ENCODE measurements around the gene MYRIP. TPM values are rescaled to one million over a fixed set of nuclear protein-coding genes. Genes with fewer than 3 reads are reported as not detected.

Gene MYRIP
- total and polyA plus RNA-seq, 10 donors = 1.5 to 35.2 (median 16.2) TPM

- WGBS, 5 donors = 90 to 98% (median 93%) methylated on average over 1 of the region's 1 CpG
- no peak for TF ChIP-seq CTCF (IDR thresholded peaks at IDR 0.05 in 8 of 11, conservative IDR thresholded peaks at IDR 0.05 in 3 of 11)
- no peak for TF ChIP-seq POLR2AphosphoS5 (IDR thresholded peaks at IDR 0.05)
- no peak for TF ChIP-seq POLR2A (IDR thresholded peaks at IDR 0.05)
- no peaks in the 10 kb centered on the region for H3K4me1 ChIP-seq
Observed at GRCh38 chr3:39784922-39785321, 24.5 kb upstream of the MYRIP start.

GRCh38 chr3:39788128-39788883, 21.1 kb upstream of the MYRIP start:
- Histone ChIP-seq H3K4me3 (no peak overlapping the region), H3K27ac (no peak overlapping the region), H3K4me1 (no peaks in the 10 kb centered on the region), H3K9me3 (no peaks in the 10 kb centered on the region), H3K27me3 (replicated peaks in 1 of 7) (no peaks in the 10 kb centered on the region), H3K36me3 (no peaks in the 10 kb centered on the region)
- intact Hi-C loops (cut with DNase I; ENCODE audit: low total_unique reads) = no loop called here
- DNase-seq = no peak
- no peak for TF ChIP-seq CTCF (IDR thresholded peaks at IDR 0.05 in 8 of 11, conservative IDR thresholded peaks at IDR 0.05 in 3 of 11)
- TF ChIP-seq POLR2A (IDR thresholded peaks at IDR 0.05) = no peak
- WGBS, 5 donors = 73 to 85% (median 79%) methylated on average over 3 of the region's 3 CpGs

More at GRCh38 chr3:39784922-39785321, 24.5 kb upstream of the MYRIP start:
- no peak for DNase-seq
- Histone ChIP-seq H3K27ac (no peak overlapping the region), H3K27me3 (replicated peaks in 1 of 7) (peaks cover 0 to 4% (median 0%) of the 10 kb centered on the region in 7 donors), H3K9me3 (no peaks in the 10 kb centered on the region), H3K4me3 (no peak overlapping the region), H3K36me3 (no peaks in the 10 kb centered on the region)
- intact Hi-C loops (cut with DNase I; ENCODE audit: low total_unique reads) = no loop called here

- H3K9me3 ChIP-seq = no peaks in the 10 kb centered on the region
- WGBS, 5 donors = 90 to 99% (median 91%) methylated on average over 3 of the region's 3 CpGs
- H3K27ac ChIP-seq = no peak overlapping the region
- no peak overlapping the region for H3K4me3 ChIP-seq
- DNase-seq = no peak
- TF ChIP-seq POLR2AphosphoS5 (IDR thresholded peaks at IDR 0.05) = no peak
- no peak for TF ChIP-seq POLR2A (IDR thresholded peaks at IDR 0.05)
- no peak for TF ChIP-seq CTCF (IDR thresholded peaks at IDR 0.05 in 8 of 11, conservative IDR thresholded peaks at IDR 0.05 in 3 of 11)
- no peaks in the 10 kb centered on the region for H3K4me1 ChIP-seq
- intact Hi-C loops (cut with DNase I; ENCODE audit: low total_unique reads) = no loop called here
- no peaks in the 10 kb centered on the region for H3K36me3 ChIP-seq
- no peaks in the 10 kb centered on the region for H3K27me3 ChIP-seq (replicated peaks in 1 of 7)
Observed at GRCh38 chr3:39791603-39792002, 17.8 kb upstream of the MYRIP start.

- no peak overlapping the region for H3K4me3 ChIP-seq
- TF ChIP-seq POLR2AphosphoS5 (IDR thresholded peaks at IDR 0.05) = no peak
- TF ChIP-seq CTCF (IDR thresholded peaks at IDR 0.05 in 8 of 11, conservative IDR thresholded peaks at IDR 0.05 in 3 of 11) = no peak
- H3K9me3 ChIP-seq = no peaks in the 10 kb centered on the region
- no peaks in the 10 kb centered on the region for H3K36me3 ChIP-seq
- WGBS, 5 donors = 73 to 96% (median 83%) methylated on average over 6 of the region's 6 CpGs
- DNase-seq = no peak
- no peaks in the 10 kb centered on the region for H3K27me3 ChIP-seq (replicated peaks in 1 of 7)
- no peaks in the 10 kb centered on the region for H3K4me1 ChIP-seq
- intact Hi-C loops (cut with DNase I; ENCODE audit: low total_unique reads) = no loop called here
- H3K27ac ChIP-seq = no peak overlapping the region
Observed at GRCh38 chr3:39794880-39795279, 14.5 kb upstream of the MYRIP start.
